Measurements from ENCODE around the gene TRIM15. TPM values are rescaled to one million over a fixed set of nuclear protein-coding genes. Genes with fewer than 3 reads are reported as not detected.

Gene TRIM15
- total RNA-seq, 2 donors from 2014 or later: 0.52 TPM; not detected in 1

DNA sequence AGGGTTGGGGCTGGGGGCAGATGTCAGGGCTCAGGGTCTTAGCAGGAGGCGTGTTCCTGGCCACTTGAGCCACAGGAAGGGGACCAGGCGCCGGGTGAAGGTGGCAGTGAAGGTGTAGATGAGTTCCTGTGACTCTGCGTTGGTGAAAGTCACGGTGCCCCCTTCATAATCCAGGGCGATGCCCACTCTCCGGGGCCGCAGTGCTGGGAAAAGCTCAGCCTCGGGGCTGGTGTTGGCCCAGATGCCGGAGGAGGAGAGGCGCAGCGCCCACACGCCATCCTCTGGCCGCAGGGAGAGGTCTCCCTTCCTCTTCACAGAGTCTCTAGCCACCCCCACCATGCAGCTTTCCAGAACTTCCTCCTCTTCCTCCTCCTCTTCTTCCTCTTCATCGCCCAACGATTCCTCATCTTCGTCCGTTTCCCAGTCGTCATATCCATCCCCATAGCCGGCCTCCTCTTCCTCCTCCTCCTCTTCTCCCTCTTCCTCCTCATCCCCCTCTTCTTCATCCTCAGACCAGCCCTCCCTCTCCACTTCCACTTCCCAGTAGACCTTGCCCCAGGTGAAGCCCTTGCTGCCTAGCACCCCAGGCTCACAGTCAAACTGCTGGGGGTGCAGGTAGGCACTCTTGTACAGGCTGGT is 22.6 kb downstream of the TRIM15 start:
- Histone ChIP-seq H3K36me3 (replicated peaks in 1 of 2; ENCODE audit: insufficient read depth in 1 of 2, low read depth in 2 of 2) (peaks cover 13 to 25% of the 10 kb centered on the region in 2 donors), H3K9me3 (no peaks in the 10 kb centered on the region), H3K27ac (no peak overlapping the region), H3K4me3 (no peak overlapping the region), H3K27me3 (no peaks in the 10 kb centered on the region), H3K4me1 (no peaks in the 10 kb centered on the region)
- DNase-seq (no peak), ATAC-seq (no peak)
- intact Hi-C loops (cut with DNase I): no loop called here
- no peak for TF ChIP-seq POLR2A (IDR thresholded peaks at IDR 0.05)
- TF ChIP-seq, protein P1, sequence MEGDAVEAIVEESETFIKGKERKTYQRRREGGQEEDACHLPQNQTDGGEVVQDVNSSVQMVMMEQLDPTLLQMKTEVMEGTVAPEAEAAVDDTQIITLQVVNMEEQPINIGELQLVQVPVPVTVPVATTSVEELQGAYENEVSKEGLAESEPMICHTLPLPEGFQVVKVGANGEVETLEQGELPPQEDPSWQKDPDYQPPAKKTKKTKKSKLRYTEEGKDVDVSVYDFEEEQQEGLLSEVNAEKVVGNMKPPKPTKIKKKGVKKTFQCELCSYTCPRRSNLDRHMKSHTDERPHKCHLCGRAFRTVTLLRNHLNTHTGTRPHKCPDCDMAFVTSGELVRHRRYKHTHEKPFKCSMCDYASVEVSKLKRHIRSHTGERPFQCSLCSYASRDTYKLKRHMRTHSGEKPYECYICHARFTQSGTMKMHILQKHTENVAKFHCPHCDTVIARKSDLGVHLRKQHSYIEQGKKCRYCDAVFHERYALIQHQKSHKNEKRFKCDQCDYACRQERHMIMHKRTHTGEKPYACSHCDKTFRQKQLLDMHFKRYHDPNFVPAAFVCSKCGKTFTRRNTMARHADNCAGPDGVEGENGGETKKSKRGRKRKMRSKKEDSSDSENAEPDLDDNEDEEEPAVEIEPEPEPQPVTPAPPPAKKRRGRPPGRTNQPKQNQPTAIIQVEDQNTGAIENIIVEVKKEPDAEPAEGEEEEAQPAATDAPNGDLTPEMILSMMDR (IDR thresholded peaks at IDR 0.05): no peak
- 91 to 93% methylated on average over 18 to 20 of the region's 20 CpGs for WGBS, 2 donors

DNA sequence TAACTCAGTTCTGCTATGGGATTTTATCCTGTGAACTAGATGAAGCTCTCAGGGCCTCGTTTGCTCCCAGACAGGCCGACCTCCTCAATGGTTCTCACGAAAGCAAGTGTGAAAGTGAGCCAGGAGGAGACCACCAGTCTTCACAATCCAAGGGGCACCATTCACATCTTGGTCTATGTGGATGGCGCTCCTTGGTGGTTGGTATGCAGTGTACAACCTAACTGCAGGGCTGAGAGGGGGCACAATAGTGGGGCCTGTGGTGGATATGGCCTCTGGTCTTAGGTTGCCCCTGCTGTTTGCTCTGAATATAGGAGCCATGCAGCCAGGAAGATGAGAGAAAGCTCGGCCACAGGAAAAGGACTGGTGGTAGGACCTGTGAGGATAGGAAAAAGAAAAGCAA is 25.2 kb downstream of the TRIM15 start:
- ATAC-seq: no peak
- 94 to 98% methylated on average over 5 of the region's 5 CpGs for WGBS, 2 donors
- Histone ChIP-seq H3K27ac (no peak overlapping the region), H3K4me1 (no peaks in the 10 kb centered on the region), H3K9me3 (no peaks in the 10 kb centered on the region), H3K27me3 (no peaks in the 10 kb centered on the region), H3K4me3 (no peak overlapping the region), H3K36me3 (replicated peaks in 1 of 2; ENCODE audit: insufficient read depth in 1 of 2, low read depth in 2 of 2) (peaks cover 13 to 25% of the 10 kb centered on the region in 2 donors)
- no peak for DNase-seq
- intact Hi-C loops (cut with DNase I): no loop called here
- no peak for TF ChIP-seq POLR2A (IDR thresholded peaks at IDR 0.05)
- TF ChIP-seq, protein P1 (IDR thresholded peaks at IDR 0.05): no peak

DNA sequence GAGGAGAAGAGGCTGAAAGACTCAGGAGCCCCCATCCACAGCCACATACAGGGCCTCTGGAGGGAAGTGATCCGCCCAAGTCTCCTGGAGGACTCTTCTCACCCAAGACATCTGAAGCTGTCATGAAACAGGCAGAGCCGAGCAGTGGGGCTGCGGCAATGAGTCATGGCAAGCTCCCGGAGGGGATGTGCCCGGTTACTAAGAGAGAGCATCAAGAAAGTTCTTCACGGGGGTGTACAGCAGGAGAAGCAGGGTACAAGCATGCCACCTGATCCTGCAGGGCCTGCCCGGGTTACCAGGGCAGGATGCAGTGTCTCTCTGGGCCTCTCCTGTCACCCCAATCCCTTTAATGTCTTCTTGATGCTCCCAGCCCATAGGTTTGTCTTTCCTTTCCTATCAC is 28.7 kb downstream of the TRIM15 start:
- H3K4me3 ChIP-seq: no peak overlapping the region
- TF ChIP-seq, protein P1 (IDR thresholded peaks at IDR 0.05): no peak
- H3K27ac ChIP-seq: no peak overlapping the region
- no peaks in the 10 kb centered on the region for H3K9me3 ChIP-seq
- no peaks in the 10 kb centered on the region for H3K27me3 ChIP-seq
- peaks cover 8 to 27% of the 10 kb centered on the region in 2 donors for H3K36me3 ChIP-seq (replicated peaks in 1 of 2; ENCODE audit: insufficient read depth in 1 of 2, low read depth in 2 of 2)
- intact Hi-C loops (cut with DNase I): no loop called here
- no peaks in the 10 kb centered on the region for H3K4me1 ChIP-seq
- WGBS, 2 donors: 93 to 95% methylated on average over 5 to 7 of the region's 7 CpGs
- ATAC-seq (no peak), DNase-seq (no peak)

DNA sequence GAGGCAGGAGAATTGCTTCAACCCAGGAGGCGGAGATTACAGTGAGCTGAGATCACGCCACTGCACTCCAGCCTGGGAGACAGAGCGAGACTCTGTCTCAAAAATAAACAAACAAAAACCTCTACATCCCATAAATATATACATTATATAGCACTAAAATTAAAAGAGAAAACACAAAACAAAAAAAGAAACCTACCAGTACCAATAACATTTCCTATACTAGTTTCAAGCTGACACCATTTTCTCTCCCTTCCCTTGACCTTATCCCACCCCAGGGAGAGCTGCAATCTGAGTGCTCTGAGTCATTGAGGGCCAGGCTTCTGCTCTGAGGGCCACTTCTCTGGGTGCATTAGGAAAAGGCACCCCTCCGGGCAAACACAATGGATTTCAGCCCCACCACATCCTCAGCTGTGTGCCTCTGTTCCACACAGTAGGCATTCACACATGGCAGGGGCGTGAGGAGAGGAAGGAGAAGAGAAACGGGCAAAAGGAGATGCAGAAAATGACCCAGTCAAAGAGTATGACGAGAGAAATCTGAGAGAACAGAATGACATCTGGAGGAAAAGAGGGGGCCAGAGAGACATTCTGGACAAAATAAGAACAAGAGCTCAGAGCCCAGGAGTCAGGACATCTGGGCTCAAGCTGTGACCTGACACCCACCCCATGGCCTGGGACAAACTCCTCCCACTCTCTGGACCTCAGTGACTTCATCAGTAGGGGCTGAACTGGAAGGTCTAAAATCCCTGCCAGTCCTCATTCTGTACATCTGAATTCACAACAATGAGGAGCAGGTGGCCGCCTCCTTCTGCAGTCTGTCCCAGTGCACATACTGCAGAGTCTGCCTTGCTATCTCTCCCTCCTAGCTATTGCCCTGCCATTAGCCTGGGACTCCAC is 31.7 kb downstream of the TRIM15 start:
- no peak for ATAC-seq
- 89% methylated on average over 8 of the region's 8 CpGs for WGBS, 2 donors
- intact Hi-C loops (cut with DNase I): no loop called here
- no peak overlapping the region for H3K4me3 ChIP-seq
- no peaks in the 10 kb centered on the region for H3K4me1 ChIP-seq
- H3K27me3 ChIP-seq: no peaks in the 10 kb centered on the region
- no peak for DNase-seq
- TF ChIP-seq, protein P1 (IDR thresholded peaks at IDR 0.05): no peak
- no peak for TF ChIP-seq POLR2A (IDR thresholded peaks at IDR 0.05)
- no peaks in the 10 kb centered on the region for H3K9me3 ChIP-seq
- H3K36me3 ChIP-seq (replicated peaks in 1 of 2; ENCODE audit: insufficient read depth in 1 of 2, low read depth in 2 of 2): peaks cover 9 to 25% of the 10 kb centered on the region in 2 donors
- no peak overlapping the region for H3K27ac ChIP-seq
